22Rv1 (cell line): ENCODE measurements around the gene ABCC4.
A peak's percentile ranks its signal among the peaks of the same experiment; 100 is the strongest.
"Not testable (repeated sequence)": the region's sequence is repeated elsewhere in the genome, so short reads cannot be mapped to it uniquely, and the experiment has no call there.

Experiments
- H3K27ac ChIP-seq: fragments of 450-650 bp; 2 replicates; pipeline ENCODE4 v1.5.1; 2017
- CTCF ChIP-seq: fragments of 450-650 bp; IDR thresholded peaks from 2 replicates; pipeline ENCODE4 v1.5.1; 2017; ENCODE audit warnings: mild to moderate bottlenecking
- ZFX ChIP-seq: fragments of 450-650 bp; IDR thresholded peaks from 2 replicates; pipeline ENCODE4 v1.6.1; 2017; ENCODE audit warnings: antibody characterized with exemption, borderline replicate concordance

Gene ABCC4

DNA sequence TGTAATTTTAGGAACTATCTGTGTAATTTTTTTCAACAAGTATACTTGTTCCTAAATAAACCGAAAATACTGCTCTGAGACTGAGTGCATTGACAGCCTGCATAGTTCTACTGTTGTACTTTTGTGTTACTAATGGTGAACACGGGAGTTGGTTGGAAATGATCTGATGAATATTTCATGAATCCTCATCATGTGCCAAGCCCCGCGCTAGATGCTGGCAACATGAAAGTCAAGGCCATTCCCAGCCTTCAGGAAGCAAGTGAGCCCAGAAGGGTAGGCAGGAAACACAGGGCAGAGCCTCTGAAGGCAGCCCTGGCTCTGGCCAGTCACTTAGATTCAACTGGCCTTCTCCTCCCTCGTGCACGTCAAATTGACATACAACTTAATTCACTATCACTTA, 106.1 kb downstream of the ABCC4 start:
- TF ChIP-seq ZFX (no peak), CTCF (no peak)
- no peak overlapping the region for H3K27ac ChIP-seq

DNA sequence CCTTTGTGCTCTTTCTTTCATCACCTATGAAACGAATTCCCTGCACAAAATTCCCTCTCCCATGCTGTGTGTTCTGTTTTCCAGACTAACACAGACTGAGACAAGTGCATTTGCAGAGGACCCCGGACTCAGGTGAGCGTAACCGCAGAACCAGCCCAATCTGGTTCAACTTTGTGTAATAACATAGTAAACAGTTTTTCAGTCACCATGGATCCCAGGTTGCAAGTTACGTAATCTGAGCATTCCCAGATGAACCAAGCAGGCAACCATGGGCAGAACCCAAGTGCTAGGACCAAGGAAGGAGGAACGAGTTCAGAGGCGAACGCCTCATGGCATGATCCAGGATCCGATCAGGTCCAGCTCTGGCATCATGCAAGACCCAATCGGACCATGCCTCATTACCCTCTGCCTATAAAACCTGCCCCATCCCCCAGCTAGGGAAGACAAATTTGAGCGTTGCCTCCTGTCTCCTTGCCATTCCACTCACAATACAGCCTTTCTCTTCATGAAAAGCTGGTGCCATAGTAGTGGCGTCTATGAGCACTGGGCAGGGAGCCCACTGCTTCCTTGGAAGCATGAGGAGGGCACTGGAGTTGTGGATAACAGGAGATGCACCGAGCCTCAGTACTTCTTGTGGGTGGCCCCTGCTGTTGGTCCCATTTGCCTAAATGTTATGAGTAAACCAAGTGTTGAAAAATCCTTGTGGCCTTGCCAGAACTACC, 107.6 kb downstream of the ABCC4 start:
- TF ChIP-seq CTCF (no peak), ZFX (no peak)

GRCh38 chr13:95192998-95193397, 108.3 kb downstream of the ABCC4 start:
- TF ChIP-seq CTCF (no peak), ZFX (no peak)
- H3K27ac ChIP-seq: no peak overlapping the region

More for the DNA sequence above, 107.6 kb downstream of the ABCC4 start:
- no peak overlapping the region for H3K27ac ChIP-seq

GRCh38 chr13:95192564-95192945, 108.7 kb downstream of the ABCC4 start:
- not testable (repeated sequence) for H3K27ac ChIP-seq

- H3K27ac ChIP-seq: no peak overlapping the region
- TF ChIP-seq CTCF: peak; percentile 91
- no peak for TF ChIP-seq ZFX
Measured at GRCh38 chr13:95191821-95192563, 109.3 kb downstream of the ABCC4 start.

DNA sequence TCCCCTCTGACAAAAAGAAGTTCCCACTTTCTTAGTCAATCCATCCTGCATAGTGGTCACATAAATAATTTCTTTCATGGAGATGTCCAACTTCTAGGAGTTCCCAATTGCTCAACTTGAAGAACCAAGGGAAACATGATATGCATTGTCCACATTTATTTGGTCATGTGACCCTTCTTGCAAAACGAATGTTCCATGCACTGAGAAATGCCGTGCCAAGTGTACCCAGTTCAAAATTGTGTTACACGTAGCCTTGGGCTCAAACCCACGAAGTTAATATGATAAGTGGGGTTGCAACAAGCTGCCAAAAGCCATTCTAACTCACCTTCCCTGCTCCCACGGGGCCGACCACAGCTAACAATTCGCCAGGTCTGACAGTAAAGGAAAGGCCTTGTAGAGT, 113.1 kb downstream of the ABCC4 start:
- no peak overlapping the region for H3K27ac ChIP-seq
- TF ChIP-seq CTCF (no peak), ZFX (no peak)

DNA sequence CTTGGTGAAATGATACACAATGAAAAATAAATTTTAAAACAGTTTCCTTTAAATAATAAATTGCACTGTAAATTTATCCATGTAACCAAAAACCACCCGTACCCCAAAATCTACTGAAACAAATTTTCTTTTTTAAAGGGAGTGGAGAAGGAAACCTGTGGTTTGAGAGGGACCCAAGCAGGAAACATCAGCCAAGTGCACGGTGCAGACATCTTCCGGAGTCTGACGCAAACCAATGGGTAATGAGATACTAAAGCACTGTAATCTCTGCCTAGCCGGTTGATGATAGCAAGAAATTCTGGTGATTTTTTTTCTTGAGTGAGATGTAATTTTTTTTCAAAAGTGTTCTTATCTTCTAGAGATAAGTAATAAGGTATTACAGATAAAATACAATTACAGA, 115.4 kb downstream of the ABCC4 start:
- no peak for TF ChIP-seq ZFX
- no peak for TF ChIP-seq CTCF
- no peak overlapping the region for H3K27ac ChIP-seq

- no peak overlapping the region for H3K27ac ChIP-seq
- TF ChIP-seq ZFX (no peak), CTCF (no peak)
Measured at GRCh38 chr13:95185311-95185710, 115.9 kb downstream of the ABCC4 start.
